Neuron (in vitro differentiated cells): ENCODE measurements around the gene HSDL1.

ENCODE experiments used
- H2AFZ ChIP-seq: one replicate; pipeline ENCODE4 v1.6.1; 2013; ENCODE audit warnings: low read depth, mild to moderate bottlenecking, inconsistent platforms, low read length, moderate library complexity
- H3K27me3 ChIP-seq: one replicate; pipeline ENCODE4 v1.6.1; 2013; ENCODE audit warnings: low read length; ENCODE audit not compliant: insufficient read depth
- H3K36me3 ChIP-seq: one replicate; pipeline ENCODE4 v1.6.1; 2013; ENCODE audit warnings: low read length; ENCODE audit not compliant: insufficient read depth
- H3K4me1 ChIP-seq: one replicate; pipeline ENCODE4 v1.6.1; 2013; ENCODE audit warnings: low read length; ENCODE audit not compliant: insufficient read depth
- H3K4me3 ChIP-seq: 2 replicates; pipeline ENCODE4 v1.5.1; 2013; ENCODE audit warnings: mild to moderate bottlenecking, low read length, moderate library complexity
- H3K9me3 ChIP-seq: one replicate; pipeline ENCODE4 v1.6.1; 2013; ENCODE audit warnings: low read length

HSDL1 gene

DNA sequence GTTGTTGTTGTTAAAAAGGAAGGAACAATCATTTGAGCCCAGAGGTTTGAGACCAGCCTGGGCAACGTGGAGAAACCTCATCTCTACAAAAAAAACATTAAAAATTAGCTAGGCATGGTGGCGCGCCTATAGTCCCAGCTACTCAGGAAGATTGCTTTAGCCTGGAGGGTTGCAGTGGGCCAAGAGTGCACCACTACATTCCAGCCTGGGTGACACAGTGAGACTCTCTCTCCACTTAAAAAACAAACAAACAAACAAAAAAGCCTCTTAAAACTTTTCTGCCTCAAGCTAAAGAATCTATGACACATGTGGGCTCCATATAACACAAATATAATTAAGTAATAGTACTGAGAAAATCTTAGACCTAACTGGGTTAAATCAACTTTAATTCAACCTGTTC is 40.7 kb downstream of the HSDL1 start:
- peaks cover 14% of the 10 kb centered on the region for H3K36me3 ChIP-seq
- no peak overlapping the region for H2AFZ ChIP-seq
- no peaks in the 10 kb centered on the region for H3K9me3 ChIP-seq
- no peaks in the 10 kb centered on the region for H3K27me3 ChIP-seq
- H3K4me1 ChIP-seq: no peaks in the 10 kb centered on the region
- H3K4me3 ChIP-seq: no peak overlapping the region

DNA sequence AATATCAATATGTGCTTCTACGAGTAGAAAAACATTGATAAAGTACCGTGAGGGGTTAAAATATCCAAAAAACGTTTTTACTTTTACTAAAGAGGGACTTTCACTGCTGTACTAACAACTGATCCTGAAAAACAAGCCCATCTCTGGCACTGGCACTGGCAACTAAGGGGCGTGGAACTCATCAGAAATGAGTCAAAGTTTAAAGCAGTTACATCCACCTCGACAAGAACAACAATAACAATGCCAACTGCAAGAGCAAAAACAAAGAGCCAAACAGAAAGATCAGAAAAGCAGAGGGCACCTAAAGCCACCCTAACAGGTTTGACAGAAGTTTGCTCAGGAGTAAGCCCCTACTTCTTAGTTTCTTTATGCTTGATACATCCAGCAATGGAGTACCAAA is 41.3 kb downstream of the HSDL1 start:
- H3K9me3 ChIP-seq: no peaks in the 10 kb centered on the region
- no peak overlapping the region for H2AFZ ChIP-seq
- H3K4me1 ChIP-seq: no peaks in the 10 kb centered on the region
- peaks cover 17% of the 10 kb centered on the region for H3K36me3 ChIP-seq
- no peak overlapping the region for H3K4me3 ChIP-seq
- no peaks in the 10 kb centered on the region for H3K27me3 ChIP-seq

DNA sequence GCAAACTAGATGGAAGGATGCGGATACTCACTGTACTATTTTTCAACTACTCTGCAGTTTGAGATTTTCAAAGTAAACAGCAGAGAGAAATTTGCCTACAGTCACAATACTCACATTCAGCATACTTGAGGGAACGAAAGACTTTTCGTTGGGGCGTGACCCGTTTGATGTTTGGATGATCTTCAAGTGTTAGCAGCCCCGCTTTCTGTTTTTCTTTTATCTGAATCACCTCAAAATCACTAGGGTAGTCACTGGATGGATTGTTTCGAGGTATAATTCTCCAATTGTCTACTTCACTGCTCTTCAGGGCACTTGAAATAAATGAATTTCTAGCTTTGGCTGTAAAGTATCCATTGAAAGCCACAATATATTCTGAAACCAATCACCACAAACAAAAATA is 46.0 kb downstream of the HSDL1 start:
- Histone ChIP-seq H3K4me3 (no peak overlapping the region), H3K9me3 (no peaks in the 10 kb centered on the region), H3K27me3 (no peaks in the 10 kb centered on the region), H3K36me3 (peaks cover 52% of the 10 kb centered on the region), H2AFZ (no peak overlapping the region), H3K4me1 (no peaks in the 10 kb centered on the region)

DNA sequence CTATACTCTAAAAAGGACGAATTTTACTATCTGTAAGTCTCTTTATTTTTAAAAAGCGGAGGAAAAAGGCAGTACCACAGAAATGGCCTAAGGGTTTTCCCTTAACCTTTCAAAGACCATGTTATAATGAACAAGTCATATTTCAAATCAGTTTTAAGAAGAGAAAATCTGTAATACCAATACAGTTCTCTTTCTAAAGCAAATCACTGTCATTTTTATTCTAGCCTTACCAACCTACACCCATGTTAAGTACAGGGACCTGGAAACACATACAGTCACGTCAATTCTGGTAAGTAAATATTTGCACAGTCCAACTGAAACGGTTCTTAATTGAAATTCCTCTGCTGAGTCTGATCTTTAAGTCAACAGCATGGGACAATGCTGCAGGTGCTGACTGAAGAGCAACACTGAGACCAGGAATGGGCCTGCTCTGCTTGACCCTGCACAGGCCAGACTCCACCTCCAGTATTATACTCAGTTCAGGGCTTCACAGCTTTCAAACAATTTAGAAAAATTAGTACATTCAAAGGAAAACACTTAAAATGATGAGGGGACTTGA is 48.5 kb downstream of the HSDL1 start:
- Histone ChIP-seq H3K27me3 (no peaks in the 10 kb centered on the region), H3K4me3 (no peak overlapping the region), H3K4me1 (no peaks in the 10 kb centered on the region), H3K36me3 (peaks cover 73% of the 10 kb centered on the region), H3K9me3 (no peaks in the 10 kb centered on the region), H2AFZ (no peak overlapping the region)

DNA sequence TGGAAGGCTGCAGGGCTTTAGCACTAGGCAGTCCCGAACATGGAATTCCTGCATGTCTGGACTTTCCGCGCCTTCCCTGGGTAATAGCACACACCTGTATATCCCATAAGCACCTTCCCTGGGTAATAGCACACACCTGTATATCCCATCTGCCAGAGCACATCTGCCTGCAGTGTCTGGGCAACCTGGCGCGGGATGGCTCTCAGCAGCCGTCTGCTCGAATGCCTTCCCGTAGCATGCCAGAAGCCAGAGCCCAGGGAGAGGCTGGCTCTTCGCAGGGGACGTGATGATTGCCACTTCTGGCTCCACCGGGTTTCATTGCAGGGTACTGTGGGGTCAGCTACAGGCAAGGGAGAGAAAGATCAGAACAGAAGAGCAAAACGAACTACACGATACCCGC is 49.5 kb downstream of the HSDL1 start:
- H2AFZ ChIP-seq: no peak overlapping the region
- H3K36me3 ChIP-seq: peaks cover 77% of the 10 kb centered on the region
- no peak overlapping the region for H3K4me3 ChIP-seq
- no peaks in the 10 kb centered on the region for H3K9me3 ChIP-seq
- no peaks in the 10 kb centered on the region for H3K4me1 ChIP-seq
- H3K27me3 ChIP-seq: no peaks in the 10 kb centered on the region

DNA sequence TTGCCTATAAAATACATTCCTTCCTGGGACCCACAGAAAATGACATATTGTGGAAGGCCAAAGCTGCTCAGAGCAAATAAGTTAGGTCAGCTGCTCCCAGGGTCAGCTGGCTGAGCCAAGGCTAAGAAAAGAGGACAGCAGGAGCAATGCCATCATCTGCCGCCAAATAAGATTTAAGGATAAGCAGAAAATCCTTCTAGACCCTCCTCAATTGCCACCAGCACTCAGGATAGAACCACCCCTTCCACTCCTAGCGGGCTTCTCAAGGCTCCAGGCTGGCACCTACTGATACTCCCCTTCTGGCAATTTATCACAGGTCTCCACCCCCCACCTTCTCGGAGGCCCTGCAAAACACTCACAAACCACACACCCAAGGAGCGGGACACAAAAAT is 51.1 kb downstream of the HSDL1 start:
- Histone ChIP-seq H2AFZ (no peak overlapping the region), H3K9me3 (no peaks in the 10 kb centered on the region), H3K4me3 (no peak overlapping the region), H3K27me3 (no peaks in the 10 kb centered on the region), H3K4me1 (no peaks in the 10 kb centered on the region), H3K36me3 (peaks cover 84% of the 10 kb centered on the region)

DNA sequence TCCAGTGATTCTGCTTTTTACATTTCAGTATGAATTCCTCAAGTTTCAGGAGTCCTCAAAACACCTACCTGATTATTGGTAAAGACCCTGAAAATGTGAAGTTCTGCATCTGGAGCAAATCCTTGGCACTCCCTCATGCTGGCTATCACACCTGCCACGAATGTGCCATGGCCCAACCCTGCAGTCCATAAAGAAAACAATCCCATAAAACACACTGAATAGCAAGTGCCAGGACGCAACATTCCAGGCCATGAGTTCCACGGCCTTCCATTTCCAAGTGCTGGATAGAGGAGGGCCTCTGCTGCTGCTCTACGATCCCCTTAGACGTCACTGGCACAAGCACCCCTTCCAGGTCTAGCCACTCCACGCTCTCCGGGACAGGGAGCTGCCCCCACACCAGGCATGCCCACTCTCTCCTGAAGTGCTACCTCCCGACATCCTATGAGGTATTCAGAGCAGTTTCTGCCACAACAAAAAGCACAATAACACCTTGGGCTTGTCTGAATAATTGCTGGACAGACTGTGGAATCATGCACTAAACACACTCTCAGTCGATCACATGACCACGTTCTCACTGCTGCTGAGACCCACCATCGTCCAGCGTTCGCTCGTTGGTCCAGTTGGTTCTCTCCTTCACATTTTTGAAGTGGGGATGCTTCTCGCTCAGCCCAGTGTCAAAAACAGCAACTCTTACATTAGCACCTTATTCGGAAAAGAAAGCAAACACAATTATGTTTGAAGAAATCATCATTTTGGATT is 51.7 kb downstream of the HSDL1 start:
- Histone ChIP-seq H3K36me3 (peaks cover 86% of the 10 kb centered on the region), H3K4me3 (no peak overlapping the region), H3K4me1 (no peaks in the 10 kb centered on the region)

DNA sequence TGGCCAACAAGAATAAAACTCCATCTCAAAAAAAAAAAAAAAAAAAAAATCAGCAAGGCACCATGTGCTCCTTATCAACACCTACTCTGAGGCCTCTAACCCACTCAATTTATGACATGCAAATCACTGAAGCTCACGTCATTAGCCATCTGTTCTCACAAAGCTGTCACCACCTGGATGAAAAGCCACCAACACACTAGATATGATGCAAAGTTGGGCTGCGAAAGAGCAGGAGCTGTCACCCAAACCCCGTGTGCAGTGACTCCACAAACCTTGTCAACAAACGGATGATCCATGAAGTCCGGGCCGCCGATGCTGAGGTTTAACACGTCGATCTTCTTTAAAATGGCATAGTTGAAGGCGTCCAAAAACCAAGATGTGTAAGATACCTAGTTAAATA is 53.5 kb downstream of the HSDL1 start:
- Histone ChIP-seq H3K4me1 (no peaks in the 10 kb centered on the region), H3K9me3 (no peaks in the 10 kb centered on the region), H3K4me3 (no peak overlapping the region), H3K36me3 (peaks cover 87% of the 10 kb centered on the region), H2AFZ (no peak overlapping the region), H3K27me3 (no peaks in the 10 kb centered on the region)

More for the DNA sequence above, 51.7 kb downstream of the HSDL1 start:
- Histone ChIP-seq H2AFZ (no peak overlapping the region), H3K27me3 (no peaks in the 10 kb centered on the region), H3K9me3 (no peaks in the 10 kb centered on the region)

DNA sequence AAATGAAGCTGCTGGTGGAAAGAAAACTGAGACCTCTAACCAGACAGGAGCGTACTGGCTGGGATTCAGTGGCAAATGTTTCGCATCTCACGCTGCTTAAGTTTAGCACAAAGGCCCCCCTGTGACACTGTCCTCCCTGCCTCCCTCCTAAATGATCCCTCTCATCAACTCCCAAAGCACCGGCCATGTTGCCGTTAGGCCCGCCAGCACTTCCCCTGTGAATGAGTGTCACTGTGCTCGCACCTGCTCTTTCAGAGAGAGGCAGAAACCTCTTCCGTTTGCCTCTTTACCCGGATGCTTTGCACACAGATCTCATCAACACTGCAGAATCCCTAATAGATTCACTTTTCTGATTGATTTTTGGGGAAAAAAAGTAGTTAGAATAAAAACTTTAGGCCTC is 54.8 kb downstream of the HSDL1 start:
- H3K4me1 ChIP-seq: no peaks in the 10 kb centered on the region
- H3K9me3 ChIP-seq: no peaks in the 10 kb centered on the region
- H2AFZ ChIP-seq: no peak overlapping the region
- peaks cover 87% of the 10 kb centered on the region for H3K36me3 ChIP-seq
- H3K4me3 ChIP-seq: no peak overlapping the region
- no peaks in the 10 kb centered on the region for H3K27me3 ChIP-seq

DNA sequence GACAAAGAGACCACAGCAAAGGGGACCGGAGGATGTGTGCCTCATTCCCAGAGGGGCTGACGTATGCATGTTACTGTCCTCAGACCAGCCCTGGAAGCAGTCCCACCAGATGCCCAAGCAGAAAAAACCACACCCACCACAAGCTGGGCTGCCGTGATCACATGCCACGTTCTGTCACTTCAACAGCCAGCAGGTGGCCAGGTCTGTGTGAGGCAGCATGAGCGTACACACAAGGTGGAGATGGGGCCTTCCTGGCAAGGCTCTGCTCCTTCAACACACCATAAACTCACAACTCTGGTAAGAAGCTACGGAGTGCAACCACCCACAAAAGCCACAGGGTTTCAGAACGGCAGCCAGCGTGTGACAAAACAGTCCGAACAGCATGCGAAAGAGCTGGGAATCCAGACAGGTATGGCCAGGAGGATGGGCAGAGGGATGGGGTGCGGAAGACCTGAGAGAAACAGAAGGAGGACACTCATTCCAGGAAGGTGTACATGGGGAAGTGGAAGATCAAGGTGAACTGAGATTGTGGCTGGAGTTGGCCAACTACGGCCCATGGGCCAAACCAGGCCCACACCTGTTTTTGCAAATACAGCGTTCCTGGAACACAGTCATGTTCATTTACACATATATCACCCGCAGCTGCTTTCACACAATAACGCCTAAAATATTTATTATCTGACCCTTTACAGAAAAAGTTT is 56.1 kb downstream of the HSDL1 start:
- no peaks in the 10 kb centered on the region for H3K9me3 ChIP-seq
- no peaks in the 10 kb centered on the region for H3K4me1 ChIP-seq
- H3K27me3 ChIP-seq: no peaks in the 10 kb centered on the region
- no peak overlapping the region for H3K4me3 ChIP-seq
- no peak overlapping the region for H2AFZ ChIP-seq
- H3K36me3 ChIP-seq: peaks cover 77% of the 10 kb centered on the region

DNA sequence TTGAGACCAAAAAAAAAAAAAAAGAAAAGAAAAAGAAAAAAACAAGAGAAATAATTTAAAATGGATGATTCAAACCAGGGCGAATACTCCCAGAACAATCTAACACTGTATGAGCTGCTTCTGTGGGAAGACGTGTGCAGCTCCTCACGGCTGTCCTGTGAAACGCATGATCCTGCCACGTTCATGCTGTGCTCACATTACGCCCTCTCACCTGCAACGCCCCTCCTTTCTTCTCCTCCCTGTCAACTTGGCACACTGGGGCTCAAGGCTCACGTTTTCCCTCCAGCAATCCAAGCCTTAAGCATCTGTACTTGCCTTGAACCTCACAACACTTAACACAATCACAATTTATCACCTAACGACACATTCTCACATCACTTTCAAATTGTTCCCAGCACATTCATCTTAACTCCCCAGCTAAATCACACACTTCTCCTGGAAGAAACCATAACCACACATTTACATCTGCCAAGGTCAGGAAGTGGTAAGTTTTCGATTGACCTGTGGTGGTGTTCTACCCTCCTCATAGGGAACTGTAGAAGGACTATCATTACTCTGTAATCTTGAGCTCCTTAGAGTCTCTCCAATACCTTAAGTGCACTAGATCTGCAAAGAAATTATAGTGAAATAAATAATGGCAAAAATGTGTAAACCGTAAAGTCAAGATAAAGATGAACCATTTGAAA is 57.4 kb downstream of the HSDL1 start:
- Histone ChIP-seq H3K36me3 (peaks cover 74% of the 10 kb centered on the region), H3K9me3 (no peaks in the 10 kb centered on the region), H2AFZ (no peak overlapping the region), H3K4me1 (no peaks in the 10 kb centered on the region), H3K4me3 (no peak overlapping the region), H3K27me3 (no peaks in the 10 kb centered on the region)

DNA sequence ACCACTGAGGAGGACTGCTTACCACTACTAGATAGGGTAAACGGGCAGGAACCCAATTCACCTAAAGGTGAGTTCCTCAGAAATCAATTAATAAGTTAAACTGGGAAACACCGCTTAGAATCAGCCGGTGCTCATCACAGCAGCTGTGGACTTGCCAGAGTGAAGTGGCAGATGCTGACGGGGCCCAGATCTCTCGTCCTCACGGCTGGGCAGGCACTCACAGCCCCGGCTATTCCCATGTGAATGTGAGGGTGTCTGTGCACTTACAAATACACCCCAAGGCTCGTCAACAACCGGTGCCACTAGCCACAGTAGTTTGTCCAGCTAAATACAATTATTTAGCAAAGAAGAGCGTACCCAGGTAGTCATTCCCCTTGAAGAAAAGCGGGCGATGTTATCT is 58.0 kb downstream of the HSDL1 start:
- H3K36me3 ChIP-seq: peaks cover 75% of the 10 kb centered on the region
- no peak overlapping the region for H3K4me3 ChIP-seq
- H3K4me1 ChIP-seq: no peaks in the 10 kb centered on the region
- H2AFZ ChIP-seq: no peak overlapping the region
- H3K9me3 ChIP-seq: no peaks in the 10 kb centered on the region
- no peaks in the 10 kb centered on the region for H3K27me3 ChIP-seq

DNA sequence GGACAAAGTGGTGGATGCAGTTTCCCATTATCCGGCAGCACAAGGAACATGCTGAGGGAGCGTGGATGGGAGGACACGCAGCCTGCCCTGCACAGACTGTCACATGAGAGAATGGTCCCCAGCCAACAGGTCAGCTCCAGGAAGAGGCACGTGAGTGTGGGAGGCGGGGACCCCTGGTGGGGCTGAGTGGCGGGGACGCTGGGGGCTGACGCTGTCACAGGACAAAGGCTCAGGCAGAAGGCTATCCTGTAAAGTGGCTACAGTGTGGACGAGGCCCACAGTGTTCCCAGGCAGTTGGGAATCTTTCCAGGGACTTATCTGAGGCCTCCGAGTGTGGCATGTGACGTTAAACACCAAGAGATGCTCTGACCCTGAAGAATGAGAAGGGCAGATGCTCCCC is 58.6 kb downstream of the HSDL1 start:
- Histone ChIP-seq H2AFZ (no peak overlapping the region), H3K4me3 (no peak overlapping the region), H3K36me3 (peaks cover 75% of the 10 kb centered on the region), H3K27me3 (no peaks in the 10 kb centered on the region), H3K9me3 (no peaks in the 10 kb centered on the region), H3K4me1 (no peaks in the 10 kb centered on the region)
